Measurements from ENCODE around the gene ELMO1.

The ELMO1 gene

GRCh38 chr7:36972140-36972518 is 476.5 kb downstream of the ELMO1 start:
- DNase-seq (ENCODE audit: low read depth), result no peak

GRCh38 chr7:36971515-36972139 is 477.0 kb downstream of the ELMO1 start:
- no peak for DNase-seq (ENCODE audit: low read depth)

GRCh38 chr7:36970551-36971514 is 477.8 kb downstream of the ELMO1 start:
- no peak for DNase-seq (ENCODE audit: low read depth)

- DNase-seq (ENCODE audit: low read depth), result no peak
Observed at GRCh38 chr7:36969376-36969775, 479.3 kb downstream of the ELMO1 start.

DNA sequence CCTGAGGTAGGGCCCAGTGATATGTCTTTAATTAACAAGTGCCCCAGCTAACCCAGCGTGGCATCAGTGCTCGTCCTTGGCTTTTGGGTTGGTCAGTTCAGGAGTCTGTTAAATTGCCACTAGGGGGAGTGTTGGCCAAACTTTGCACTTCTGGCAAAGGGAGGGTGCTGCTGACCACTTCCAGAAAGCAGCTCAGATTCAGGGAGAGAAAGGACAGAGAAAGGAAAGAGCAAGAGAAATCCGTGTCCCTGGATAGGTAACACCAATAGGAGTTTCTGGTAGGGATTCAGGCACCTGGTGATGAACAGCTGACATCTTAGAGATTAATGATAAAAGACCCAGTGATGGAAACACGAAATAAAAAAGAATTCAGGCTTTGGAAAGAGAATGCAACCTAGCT is 481.3 kb downstream of the ELMO1 start:
- DNase-seq (ENCODE audit: low read depth), result peak; percentile 56

DNA sequence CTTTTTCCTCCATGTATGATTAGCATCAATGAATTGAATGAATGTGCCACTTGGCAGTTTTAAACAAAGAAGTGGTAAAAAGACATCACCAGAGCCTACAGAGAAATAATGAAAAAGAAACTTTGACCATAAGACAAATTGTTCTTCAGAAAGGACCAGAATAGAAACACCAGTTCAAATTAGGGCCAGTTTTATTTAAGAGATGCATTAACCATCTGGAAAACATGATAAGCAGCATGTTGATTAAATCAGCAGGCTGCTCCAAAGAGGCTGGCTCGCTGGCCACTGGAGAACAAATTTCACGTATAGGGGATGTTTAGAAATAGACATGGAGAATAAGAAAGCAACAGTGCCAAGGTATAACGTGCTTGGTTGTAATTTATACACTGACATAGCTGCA is 482.0 kb downstream of the ELMO1 start:
- DNase-seq (ENCODE audit: low read depth), result no peak

DNA sequence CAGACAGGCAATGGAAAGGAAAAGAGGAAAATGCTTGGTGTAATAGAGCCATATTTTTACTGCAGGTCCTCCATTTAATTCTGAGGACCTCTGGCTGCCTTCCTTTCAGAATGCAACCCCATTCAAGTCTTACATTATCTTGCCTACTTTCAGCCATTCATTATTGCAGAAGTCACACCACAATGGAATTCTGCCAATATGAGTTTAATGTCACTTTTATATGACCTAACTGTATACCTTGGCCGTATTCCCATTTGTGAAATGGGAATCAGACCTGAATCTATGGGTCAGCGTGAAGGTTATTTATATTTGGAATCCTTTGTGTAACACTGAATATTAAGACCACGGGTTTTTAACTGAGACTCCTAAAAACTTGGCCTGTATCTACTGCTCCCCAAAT is 482.6 kb downstream of the ELMO1 start:
- DNase-seq (ENCODE audit: low read depth), result no peak

DNA sequence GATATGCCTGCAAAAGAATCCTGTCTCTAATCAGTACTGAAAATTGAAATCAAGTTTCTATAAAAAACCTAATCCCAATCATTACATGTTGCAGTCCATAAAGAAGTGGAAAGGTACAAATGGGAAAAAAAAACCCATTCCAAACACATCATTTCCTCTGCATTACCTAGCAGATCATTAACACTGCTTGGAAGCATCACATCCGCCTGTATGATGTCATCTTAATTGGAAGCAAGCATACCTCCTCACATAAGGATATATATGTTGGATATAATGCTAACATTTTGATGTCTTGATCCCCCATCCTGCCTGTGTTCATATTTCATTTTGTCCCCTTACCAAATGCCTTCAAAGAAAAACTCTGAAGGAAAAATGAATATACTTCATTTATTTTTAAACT is 483.0 kb downstream of the ELMO1 start:
- no peak for DNase-seq (ENCODE audit: low read depth)

- no peak for DNase-seq (ENCODE audit: low read depth)
Observed at GRCh38 chr7:36964297-36964696, 484.4 kb downstream of the ELMO1 start.

- no peak for DNase-seq (ENCODE audit: low read depth)
Observed at GRCh38 chr7:36962367-36962766, 486.3 kb downstream of the ELMO1 start.

- DNase-seq (ENCODE audit: low read depth), result no peak
Observed at GRCh38 chr7:36961693-36962092, 487.0 kb downstream of the ELMO1 start.

GRCh38 chr7:36961097-36961496 is 487.6 kb downstream of the ELMO1 start:
- DNase-seq (ENCODE audit: low read depth), result no peak

DNA sequence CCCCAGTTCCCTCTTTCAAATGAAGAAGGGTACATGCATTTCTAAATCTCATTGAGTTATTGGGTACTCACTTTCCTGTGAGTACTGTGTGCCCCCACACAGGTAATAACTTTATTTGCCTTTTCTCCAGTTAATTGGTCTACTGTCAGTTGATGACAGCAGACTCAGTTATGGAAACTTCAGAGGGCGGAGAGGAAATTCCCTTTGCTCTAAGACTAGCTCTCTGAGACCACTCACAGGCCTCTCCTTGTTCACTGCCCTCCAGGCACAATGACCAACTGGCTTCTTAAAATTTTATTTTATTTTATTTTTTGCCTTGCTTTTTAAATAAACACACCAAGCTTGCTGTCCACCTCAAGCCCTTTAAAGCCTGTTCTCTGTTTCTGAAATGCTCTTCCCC is 488.6 kb downstream of the ELMO1 start:
- no peak for DNase-seq (ENCODE audit: low read depth)

DNA sequence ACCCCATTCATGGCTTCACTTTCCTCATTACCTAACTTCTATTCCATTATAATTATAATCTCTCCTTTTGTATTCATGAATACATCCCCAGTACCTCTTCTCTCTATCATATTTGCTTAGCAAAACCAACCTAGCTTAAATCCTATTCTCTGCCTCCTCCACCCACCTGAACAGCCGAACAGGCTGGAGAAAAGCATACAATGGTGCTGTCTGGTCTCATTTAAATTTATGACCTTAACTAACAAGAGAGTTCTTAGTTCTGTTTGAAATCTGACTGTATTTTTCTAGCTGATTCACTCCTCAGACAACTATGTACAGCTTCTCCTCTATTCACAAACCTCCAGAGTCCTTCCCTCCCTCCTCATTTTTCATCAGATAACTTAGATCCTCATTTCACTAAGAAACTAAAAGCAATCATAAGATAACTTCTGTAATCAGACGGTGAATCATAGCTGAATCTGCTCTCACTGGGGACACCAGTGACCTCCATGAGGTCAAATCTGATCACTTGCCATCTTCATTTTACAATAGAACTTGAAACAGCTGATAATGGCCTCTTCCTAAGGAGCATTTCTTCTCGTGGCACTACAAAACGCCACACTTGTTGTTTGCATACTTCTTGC is 490.4 kb downstream of the ELMO1 start:
- DNase-seq (ENCODE audit: low read depth), result no peak

DNA sequence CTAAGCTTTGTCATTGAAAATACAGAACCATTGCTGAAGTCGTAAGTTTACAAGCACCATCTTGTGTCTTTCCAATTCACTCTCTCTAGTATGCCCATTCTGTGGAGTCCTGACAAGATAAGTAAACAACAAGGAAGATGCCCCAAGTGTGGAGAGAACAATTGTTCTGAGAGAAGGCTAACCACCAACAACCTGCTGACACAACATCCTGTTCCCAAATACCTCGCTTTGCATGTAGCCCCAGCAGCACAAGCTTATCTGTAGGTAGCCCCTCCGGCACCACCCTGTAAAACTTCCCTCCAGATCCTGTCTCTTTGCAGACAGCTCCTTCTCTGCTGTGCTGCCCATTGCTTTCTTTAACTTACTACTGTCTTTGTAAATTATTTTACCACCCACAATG is 491.0 kb downstream of the ELMO1 start:
- no peak for DNase-seq (ENCODE audit: low read depth)

GRCh38 chr7:36956814-36957213 is 491.9 kb downstream of the ELMO1 start:
- DNase-seq (ENCODE audit: low read depth), result no peak

DNA sequence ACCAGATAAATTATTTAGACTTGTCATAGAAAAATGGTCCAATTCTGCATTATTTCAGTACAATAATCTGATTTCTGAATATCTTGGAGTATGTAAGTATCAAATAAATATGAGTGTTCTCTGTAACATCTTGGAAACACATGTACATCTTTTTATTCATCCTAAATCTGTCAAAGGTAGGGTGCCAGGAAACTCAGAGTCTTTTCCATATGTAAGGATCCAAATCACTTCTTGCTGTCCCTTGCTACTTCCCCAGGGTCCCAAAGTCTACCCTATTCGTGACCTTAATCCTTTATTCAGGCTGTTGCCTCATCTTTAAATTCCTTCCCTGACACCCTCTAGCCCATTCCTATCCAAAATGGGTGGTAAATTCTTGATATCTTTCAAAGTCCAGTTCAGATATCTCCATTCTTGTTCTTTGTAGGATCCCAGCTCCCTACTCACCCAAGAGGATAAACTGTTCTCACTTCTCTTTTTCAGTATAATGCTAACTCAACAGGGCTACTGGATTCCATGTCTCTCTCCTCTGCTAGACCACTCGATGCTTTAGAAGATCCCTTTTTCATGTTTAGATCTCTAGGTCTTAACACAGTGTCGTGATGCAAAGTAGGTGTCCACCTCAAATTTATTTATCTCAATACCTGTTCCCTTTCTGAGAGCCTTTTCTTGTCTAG is 493.1 kb downstream of the ELMO1 start:
- no peak for DNase-seq (ENCODE audit: low read depth)

DNA sequence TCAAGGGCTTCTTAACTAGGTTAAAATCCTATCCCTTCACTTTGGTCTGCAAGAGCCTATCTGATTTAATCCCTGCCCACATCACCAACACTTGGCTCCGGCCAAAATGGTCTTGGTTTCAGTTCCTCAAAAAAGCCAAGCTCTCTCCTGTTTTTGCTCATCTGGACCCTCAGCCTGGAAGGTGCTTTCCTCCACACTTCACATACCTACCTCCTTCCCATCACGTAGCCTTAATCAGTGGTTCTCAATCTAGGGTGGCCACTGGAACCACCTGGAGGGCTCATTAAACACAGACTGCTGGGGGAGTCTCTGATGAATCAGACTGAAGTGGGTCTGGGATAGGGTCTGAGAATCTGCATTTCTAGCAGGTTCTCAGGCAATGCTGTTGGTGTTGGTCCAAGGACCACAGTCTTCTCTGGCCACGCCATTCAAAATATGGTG is 497.4 kb downstream of the ELMO1 start:
- DNase-seq (ENCODE audit: low read depth), result no peak

GRCh38 chr7:36949711-36950600 is 498.7 kb downstream of the ELMO1 start:
- DNase-seq (ENCODE audit: low read depth), result no peak

DNA sequence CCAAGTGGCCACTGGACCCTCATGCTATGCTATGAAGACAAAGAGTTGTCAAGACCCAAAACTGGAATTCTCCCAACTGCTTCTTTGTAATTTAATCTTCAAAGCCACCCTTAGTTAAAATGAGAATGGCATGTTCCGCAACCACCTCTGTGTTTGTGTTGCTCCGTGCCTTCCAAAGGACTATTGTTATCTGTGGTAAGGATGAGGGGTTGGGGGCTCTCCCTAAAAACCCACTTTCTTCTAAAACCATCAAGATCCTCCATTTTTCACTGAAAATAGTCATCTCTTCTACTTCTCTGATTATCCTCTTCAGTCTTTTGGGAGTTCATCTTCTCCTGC is 502.3 kb downstream of the ELMO1 start:
- no peak for DNase-seq (ENCODE audit: low read depth)

DNA sequence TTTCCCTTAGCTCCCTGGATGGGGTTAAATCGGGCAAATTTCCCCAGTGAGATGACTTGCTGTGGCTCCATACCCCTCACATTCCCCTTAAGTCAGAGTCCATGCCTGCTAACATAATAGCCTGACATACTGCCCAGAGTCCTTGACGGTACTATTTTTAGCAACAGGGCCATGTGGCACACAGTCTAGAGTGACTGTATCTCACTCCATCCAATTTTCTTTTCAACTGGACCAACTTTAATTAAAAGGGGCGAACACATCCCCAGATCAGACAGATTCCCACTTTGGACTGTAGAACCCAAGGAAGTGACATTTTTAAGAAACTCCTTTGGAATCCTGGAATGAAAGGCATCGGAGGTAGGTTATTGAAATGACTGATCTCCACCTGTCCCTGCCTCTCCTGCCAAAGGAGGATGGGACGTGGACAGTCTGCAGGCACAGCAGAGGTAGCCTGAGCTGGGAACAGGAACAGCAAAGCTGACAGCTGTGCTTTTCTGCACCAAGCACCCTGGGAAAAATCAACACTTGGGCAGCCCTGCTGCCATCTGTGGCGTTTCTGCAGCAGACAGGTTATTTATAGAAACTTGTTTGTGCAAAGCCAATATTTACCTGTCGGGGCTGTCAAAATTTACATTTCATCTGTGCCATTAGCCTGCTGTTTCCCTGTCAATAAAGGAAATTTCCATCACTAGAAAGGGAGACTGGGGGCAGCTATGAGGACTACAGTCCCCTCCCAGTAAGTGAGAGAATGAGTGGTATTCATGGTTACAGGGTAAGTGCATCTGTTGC is 502.9 kb downstream of the ELMO1 start:
- no peak for DNase-seq (ENCODE audit: low read depth)

Data from HS-5 (cell line).